ENCODE data around the gene TMEM245.
A peak's percentile ranks its signal among the peaks of the same experiment; 100 is the strongest.
"Not testable (repeated sequence)": the region's sequence is repeated elsewhere in the genome, so short reads cannot be mapped to it uniquely, and the experiment has no call there.

TMEM245 gene

GRCh38 chr9:109141375-109141774 lies 21.6 kb upstream of the TMEM245 start:
- peaks cover 0 to 7% (median 2%) of the 10 kb centered on the region in 10 experiments; a peak in 4 of 20 replicates for H3K4me1 ChIP-seq
- H3K4me2 ChIP-seq, result no peak overlapping the region
- H3K4me3 ChIP-seq, result no peak overlapping the region
- H3K9me3 ChIP-seq (replicated peaks in 1 of 11), result no peaks in the 10 kb centered on the region
- H3K27ac ChIP-seq, result no peak overlapping the region
- H3K27me3 ChIP-seq, result no peaks in the 10 kb centered on the region
- no peak for TF ChIP-seq Cebpa-rat (IDR thresholded peaks at IDR 0.05)
- no peak overlapping the region for H3K9ac ChIP-seq
- no peaks in the 10 kb centered on the region for H4K20me1 ChIP-seq
- H3K36me3 ChIP-seq, result no peaks in the 10 kb centered on the region

- no peaks in the 10 kb centered on the region for H3K36me3 ChIP-seq
- no peak overlapping the region for H3K4me3 ChIP-seq
- H3K9me3 ChIP-seq (replicated peaks in 1 of 11), result no peaks in the 10 kb centered on the region
- H3K4me2 ChIP-seq, result no peak overlapping the region
- no peak for TF ChIP-seq Cebpa-rat (IDR thresholded peaks at IDR 0.05)
- H3K9ac ChIP-seq, result no peak overlapping the region
- peaks cover 0 to 7% (median 2%) of the 10 kb centered on the region in 10 experiments; a peak in 4 of 20 replicates for H3K4me1 ChIP-seq
- no peaks in the 10 kb centered on the region for H3K27me3 ChIP-seq
- H3K27ac ChIP-seq, result no peak overlapping the region
- H4K20me1 ChIP-seq, result no peaks in the 10 kb centered on the region
These were observed 20.1 kb upstream of the TMEM245 start for GRCh38 chr9:109139851-109140250.

GRCh38 chr9:109138421-109138820 lies 18.7 kb upstream of the TMEM245 start:
- H3K4me2 ChIP-seq, result no peak overlapping the region
- H3K9me3 ChIP-seq (replicated peaks in 1 of 11), result no peaks in the 10 kb centered on the region

GRCh38 chr9:109134167-109134578 lies 14.4 kb upstream of the TMEM245 start:
- Histone ChIP-seq H3K36me3 (no peaks in the 10 kb centered on the region), H3K27me3 (no peaks in the 10 kb centered on the region), H3K4me3 (no peak overlapping the region), H3K9me3 (replicated peaks in 1 of 11) (no peaks in the 10 kb centered on the region), H3K9ac (no peak overlapping the region), H4K20me1 (no peaks in the 10 kb centered on the region), H3K4me1 (peaks cover 5 to 10% (median 8%) of the 10 kb centered on the region in 10 experiments; a peak in 18 of 20 replicates), H3K4me2 (no peak overlapping the region), H3K27ac (no peak overlapping the region)
- TF ChIP-seq Cebpa-rat (IDR thresholded peaks at IDR 0.05), result no peak

More at GRCh38 chr9:109138421-109138820, 18.7 kb upstream of the TMEM245 start:
- Histone ChIP-seq H3K36me3 (no peaks in the 10 kb centered on the region), H3K4me1 (no peaks in the 10 kb centered on the region), H4K20me1 (no peaks in the 10 kb centered on the region), H3K27me3 (no peaks in the 10 kb centered on the region), H3K4me3 (no peak overlapping the region), H3K27ac (no peak overlapping the region), H3K9ac (no peak overlapping the region)
- TF ChIP-seq Cebpa-rat (IDR thresholded peaks at IDR 0.05), result no peak

- no peak overlapping the region for H3K4me3 ChIP-seq
- H3K27me3 ChIP-seq, result no peaks in the 10 kb centered on the region
- no peak overlapping the region for H3K4me2 ChIP-seq
- no peak overlapping the region for H3K9ac ChIP-seq
- peaks cover 5 to 10% (median 8%) of the 10 kb centered on the region in 10 experiments; a peak in 18 of 20 replicates for H3K4me1 ChIP-seq
- no peaks in the 10 kb centered on the region for H4K20me1 ChIP-seq
- no peak for TF ChIP-seq Cebpa-rat (IDR thresholded peaks at IDR 0.05)
- H3K36me3 ChIP-seq, result no peaks in the 10 kb centered on the region
- H3K27ac ChIP-seq, result no peak overlapping the region
- no peaks in the 10 kb centered on the region for H3K9me3 ChIP-seq (replicated peaks in 1 of 11)
These were observed 13.8 kb upstream of the TMEM245 start for GRCh38 chr9:109133533-109133932.

GRCh38 chr9:109132567-109133021 lies 12.8 kb upstream of the TMEM245 start:
- Histone ChIP-seq H3K36me3 (no peaks in the 10 kb centered on the region), H4K20me1 (no peaks in the 10 kb centered on the region), H3K27me3 (no peaks in the 10 kb centered on the region), H3K4me1 (peaks cover 5 to 10% (median 8%) of the 10 kb centered on the region in 10 experiments; a peak in 18 of 20 replicates), H3K9me3 (replicated peaks in 1 of 11) (no peaks in the 10 kb centered on the region), H3K4me3 (no peak overlapping the region), H3K4me2 (peak overlapping the region in 9 of 11 experiments; percentile 1 to 43 (median 24); a peak in 12 of 22 replicates), H3K9ac (no peak overlapping the region), H3K27ac (no peak overlapping the region)
- no peak for TF ChIP-seq Cebpa-rat (IDR thresholded peaks at IDR 0.05)

- Histone ChIP-seq H3K27me3 (no peaks in the 10 kb centered on the region), H3K9me3 (replicated peaks in 1 of 11) (no peaks in the 10 kb centered on the region), H3K36me3 (no peaks in the 10 kb centered on the region), H3K9ac (no peak overlapping the region), H3K4me2 (no peak overlapping the region), H4K20me1 (no peaks in the 10 kb centered on the region), H3K4me3 (no peak overlapping the region), H3K4me1 (peaks cover 5 to 10% (median 8%) of the 10 kb centered on the region in 10 experiments; a peak in 18 of 20 replicates), H3K27ac (no peak overlapping the region)
- TF ChIP-seq Cebpa-rat (IDR thresholded peaks at IDR 0.05), result no peak
These were observed 9.9 kb upstream of the TMEM245 start for GRCh38 chr9:109129470-109130197.

- H3K9ac ChIP-seq; H3K27ac ChIP-seq; H3K4me3 ChIP-seq; H3K4me2 ChIP-seq; H4K20me1 ChIP-seq; H3K36me3 ChIP-seq; H3K9me3 ChIP-seq (replicated peaks in 1 of 11); H3K27me3 ChIP-seq: not testable (repeated sequence)
- H3K4me1 ChIP-seq, result peaks cover 11 to 23% (median 23%) of the 10 kb centered on the region in 10 experiments
These were observed 6.9 kb upstream of the TMEM245 start for GRCh38 chr9:109126671-109127070.

- TF ChIP-seq Cebpa-rat (IDR thresholded peaks at IDR 0.05), result no peak
- H3K27me3 ChIP-seq, result no peaks in the 10 kb centered on the region
- peak overlapping the region in 3 of 11 experiments; percentile 62 to 67 (median 67); a peak in 3 of 22 replicates for H3K9ac ChIP-seq
- H3K9me3 ChIP-seq (replicated peaks in 1 of 11), result no peaks in the 10 kb centered on the region
- H3K36me3 ChIP-seq, result no peaks in the 10 kb centered on the region
- peaks cover 17 to 36% (median 29%) of the 10 kb centered on the region in 10 experiments for H3K4me1 ChIP-seq
- peak overlapping the region in 9 of 11 experiments; percentile 51 to 79 (median 71); a peak in 15 of 22 replicates for H3K4me2 ChIP-seq
- H3K27ac ChIP-seq, result peak overlapping the region in 6 of 11 experiments; percentile 50 to 83 (median 78); a peak in 10 of 22 replicates
- no peak overlapping the region for H3K4me3 ChIP-seq
- H4K20me1 ChIP-seq, result peaks cover 1 to 6% (median 4%) of the 10 kb centered on the region in 11 experiments; a peak in 19 of 22 replicates
These were observed 4.4 kb upstream of the TMEM245 start for GRCh38 chr9:109124121-109124520.
